SHP77 (cell line): Measurements from ENCODE around the gene OSCP1.

Experiments
- DNase-seq, 2 experiments: peaks; one replicate each; lab custom pipeline; 2025; lab: John Stamatoyannopoulos, UW

OSCP1 gene

GRCh38 chr1:36383240-36383639 lies 67.0 kb downstream of the OSCP1 start:
- no peak for DNase-seq

- DNase-seq, result no peak
Observed at GRCh38 chr1:36382669-36383068, 67.6 kb downstream of the OSCP1 start.

- DNase-seq, result no peak
Observed at GRCh38 chr1:36382231-36382630, 68.0 kb downstream of the OSCP1 start.

- no peak for DNase-seq
Observed at GRCh38 chr1:36381405-36381804, 68.8 kb downstream of the OSCP1 start.

DNA sequence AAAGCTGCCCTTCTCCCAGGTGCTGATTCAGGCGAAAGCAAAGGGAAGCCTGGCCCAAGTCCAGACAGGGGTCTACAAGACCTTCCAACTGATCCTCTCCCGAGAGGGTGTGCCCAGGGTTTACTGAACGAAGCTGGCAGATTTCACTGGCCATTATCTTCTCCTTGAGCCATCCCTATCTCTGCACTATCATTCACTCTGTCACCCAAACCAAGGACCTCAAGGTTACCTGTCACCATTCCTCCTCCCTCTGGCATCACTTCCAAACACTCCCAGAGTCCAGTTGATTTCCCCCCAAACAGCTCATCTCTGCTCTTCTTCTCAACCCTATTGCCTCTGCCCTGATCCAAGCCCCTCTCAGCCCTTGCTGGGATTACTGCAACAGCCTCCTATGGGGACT lies 69.5 kb downstream of the OSCP1 start:
- DNase-seq, result no peak

- no peak for DNase-seq
Observed at GRCh38 chr1:36380143-36380619, 70.1 kb downstream of the OSCP1 start.

- DNase-seq, result no peak
Observed at GRCh38 chr1:36377791-36378492, 72.3 kb downstream of the OSCP1 start.

DNA sequence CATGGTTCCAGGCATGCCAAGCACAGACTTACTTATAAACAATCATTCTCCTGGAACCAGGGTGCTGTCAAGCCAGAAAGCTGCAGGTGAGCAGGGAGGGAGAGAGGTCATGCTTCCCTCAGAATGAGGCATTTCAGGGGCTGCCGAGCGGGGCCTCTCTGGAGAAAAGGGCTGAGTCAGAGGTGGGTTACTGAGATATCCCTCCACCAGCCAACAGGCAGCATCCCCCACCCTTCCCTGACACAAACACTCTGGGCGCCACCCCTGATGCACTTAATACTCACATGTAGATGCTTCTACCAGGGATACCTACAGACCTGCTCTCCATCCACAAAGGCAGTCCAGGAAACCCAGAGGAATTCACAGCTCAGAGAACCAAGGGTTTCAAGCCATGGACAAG lies 77.6 kb downstream of the OSCP1 start:
- no peak for DNase-seq

GRCh38 chr1:36369061-36369861 lies 81.0 kb downstream of the OSCP1 start:
- DNase-seq, result peak; percentile 54 to 56
